ENCODE results near the gene CLPX. TPM values are rescaled to one million over a fixed set of nuclear protein-coding genes. Genes with fewer than 3 reads are reported as not detected.

CLPX gene
- total RNA-seq, 1 experiment from 2014 or later, result 44.9 TPM

GRCh38 chr15:65105038-65105437 lies 80.1 kb downstream of the CLPX start:
- H3K9me3 Mint-ChIP-seq (ENCODE audit: low read depth, unreplicated experiment), result no peaks in the 10 kb centered on the region
- no peaks in the 10 kb centered on the region for H3K27me3 Mint-ChIP-seq (ENCODE audit: unreplicated experiment)
- DNase-seq, result no peak
- no peak overlapping the region for H3K4me3 Mint-ChIP-seq (ENCODE audit: low read depth, unreplicated experiment)
- CTCF ChIA-PET, result interaction anchor here (0.6 to 0.7 kb wide), 2 partner anchors 44 to 62 kb away, joined by 5 to 8 read pairs; no protein-coding TSS in a partner anchor
- intact Hi-C loops (cut with micrococcal nuclease; ENCODE audit: unreplicated experiment), result no loop called here
- no peaks in the 10 kb centered on the region for H3K4me1 Mint-ChIP-seq (ENCODE audit: low read depth, unreplicated experiment)
- peaks cover 17% of the 10 kb centered on the region for H3K36me3 Mint-ChIP-seq (ENCODE audit: insufficient read depth, unreplicated experiment)
- H3K27ac Mint-ChIP-seq (ENCODE audit: unreplicated experiment), result no peak overlapping the region
- no peak for TF ChIP-seq CTCF (IDR thresholded peaks at IDR 0.05; ENCODE audit: unreplicated experiment)
- BruUV-seq (replicated peaks), result no TSS peak

- no TSS peak for BruUV-seq (replicated peaks)
- intact Hi-C loops (cut with micrococcal nuclease; ENCODE audit: unreplicated experiment), result no loop called here
- CTCF ChIA-PET, result interaction anchor here (1.1 kb wide), 1 partner anchor 48 kb away, joined by 4 read pairs; no protein-coding TSS in a partner anchor
- no peak for TF ChIP-seq CTCF (IDR thresholded peaks at IDR 0.05; ENCODE audit: unreplicated experiment)
- DNase-seq, result no peak
- H3K27ac Mint-ChIP-seq (ENCODE audit: unreplicated experiment), result no peak overlapping the region
- H3K9me3 Mint-ChIP-seq (ENCODE audit: low read depth, unreplicated experiment), result no peaks in the 10 kb centered on the region
- H3K4me1 Mint-ChIP-seq (ENCODE audit: low read depth, unreplicated experiment), result no peaks in the 10 kb centered on the region
- peaks cover 27% of the 10 kb centered on the region for H3K36me3 Mint-ChIP-seq (ENCODE audit: insufficient read depth, unreplicated experiment)
- no peaks in the 10 kb centered on the region for H3K27me3 Mint-ChIP-seq (ENCODE audit: unreplicated experiment)
- no peak overlapping the region for H3K4me3 Mint-ChIP-seq (ENCODE audit: low read depth, unreplicated experiment)
These were observed 82.2 kb downstream of the CLPX start for GRCh38 chr15:65102912-65103311.

GRCh38 chr15:65101891-65102708 lies 83.0 kb downstream of the CLPX start:
- no TSS peak for BruUV-seq (replicated peaks)
- no peaks in the 10 kb centered on the region for H3K4me1 Mint-ChIP-seq (ENCODE audit: low read depth, unreplicated experiment)
- DNase-seq, result no peak
- H3K27ac Mint-ChIP-seq (ENCODE audit: unreplicated experiment), result no peak overlapping the region
- TF ChIP-seq CTCF (IDR thresholded peaks at IDR 0.05; ENCODE audit: unreplicated experiment), result peak; percentile 4
- H3K27me3 Mint-ChIP-seq (ENCODE audit: unreplicated experiment), result no peaks in the 10 kb centered on the region
- intact Hi-C loops (cut with micrococcal nuclease; ENCODE audit: unreplicated experiment), result loop anchor here (1.0 kb wide), 1 partner anchor 47 kb away; no protein-coding TSS in a partner anchor
- H3K9me3 Mint-ChIP-seq (ENCODE audit: low read depth, unreplicated experiment), result no peaks in the 10 kb centered on the region
- H3K36me3 Mint-ChIP-seq (ENCODE audit: insufficient read depth, unreplicated experiment), result peaks cover 27% of the 10 kb centered on the region
- no peak overlapping the region for H3K4me3 Mint-ChIP-seq (ENCODE audit: low read depth, unreplicated experiment)
- CTCF ChIA-PET, result interaction anchor here (0.6 to 1.7 kb wide), 14 partner anchors 9 to 69 kb away, joined by 3 to 14 read pairs (median 4); partner anchors contain the start of gene PDCD7

- no peaks in the 10 kb centered on the region for H3K9me3 Mint-ChIP-seq (ENCODE audit: low read depth, unreplicated experiment)
- no peak overlapping the region for H3K27ac Mint-ChIP-seq (ENCODE audit: unreplicated experiment)
- no peak overlapping the region for H3K4me3 Mint-ChIP-seq (ENCODE audit: low read depth, unreplicated experiment)
- peaks cover 27% of the 10 kb centered on the region for H3K36me3 Mint-ChIP-seq (ENCODE audit: insufficient read depth, unreplicated experiment)
- no TSS peak for BruUV-seq (replicated peaks)
- CTCF ChIA-PET, result interaction anchor here (0.6 to 1.7 kb wide), 13 partner anchors 9 to 69 kb away, joined by 3 to 14 read pairs (median 5); partner anchors contain the start of gene PDCD7
- no peaks in the 10 kb centered on the region for H3K27me3 Mint-ChIP-seq (ENCODE audit: unreplicated experiment)
- no peaks in the 10 kb centered on the region for H3K4me1 Mint-ChIP-seq (ENCODE audit: low read depth, unreplicated experiment)
- peak; percentile 88 for TF ChIP-seq CTCF (IDR thresholded peaks at IDR 0.05; ENCODE audit: unreplicated experiment)
- peak; percentile 80 for DNase-seq
- intact Hi-C loops (cut with micrococcal nuclease; ENCODE audit: unreplicated experiment), result loop anchor here (1.0 kb wide), 1 partner anchor 46 kb away; no protein-coding TSS in a partner anchor
These were observed 83.7 kb downstream of the CLPX start for GRCh38 chr15:65101411-65101890.
